ENCODE measurements around the gene NNMT. TPM values are rescaled to one million over a fixed set of nuclear protein-coding genes. Genes with fewer than 3 reads are reported as not detected.

NNMT gene
- total RNA-seq, 1 experiment from 2014 or later, result 129 TPM

- no peak for DNase-seq (ENCODE audit: low read depth)
Measured at GRCh38 chr11:114284914-114285313, 11.3 kb upstream of the NNMT start.

GRCh38 chr11:114285599-114285998 lies 10.6 kb upstream of the NNMT start:
- DNase-seq (ENCODE audit: low read depth), result peak; percentile 69

- no peak for DNase-seq (ENCODE audit: low read depth)
Measured at GRCh38 chr11:114286229-114286628, 10.0 kb upstream of the NNMT start.

GRCh38 chr11:114287154-114287553 lies 9.0 kb upstream of the NNMT start:
- no peak for DNase-seq (ENCODE audit: low read depth)

- DNase-seq (ENCODE audit: low read depth), result no peak
Measured at GRCh38 chr11:114288136-114288535, 8.1 kb upstream of the NNMT start.

- DNase-seq (ENCODE audit: low read depth), result no peak
Measured at GRCh38 chr11:114289779-114290178, 6.4 kb upstream of the NNMT start.

GRCh38 chr11:114290503-114291235 lies 5.5 kb upstream of the NNMT start:
- no peak for DNase-seq (ENCODE audit: low read depth)

- DNase-seq (ENCODE audit: low read depth), result peak; percentile 83
Measured at GRCh38 chr11:114291381-114291780, 4.8 kb upstream of the NNMT start.

- peak; percentile 80 for DNase-seq (ENCODE audit: low read depth)
Measured at GRCh38 chr11:114291842-114292680, 4.1 kb upstream of the NNMT start.

GRCh38 chr11:114293201-114293711 lies 2.9 kb upstream of the NNMT start:
- peak; percentile 73 for DNase-seq (ENCODE audit: low read depth)

- DNase-seq (ENCODE audit: low read depth), result peak; percentile 61
Measured at GRCh38 chr11:114296605-114297372, 590 bp downstream of the NNMT start.

GRCh38 chr11:114297806-114298709 lies 1.9 kb downstream of the NNMT start:
- no peak for DNase-seq (ENCODE audit: low read depth)

- DNase-seq (ENCODE audit: low read depth), result no peak
Measured at GRCh38 chr11:114298710-114299109, 2.5 kb downstream of the NNMT start.

GRCh38 chr11:114301088-114301487 lies 4.9 kb downstream of the NNMT start:
- no peak for DNase-seq (ENCODE audit: low read depth)

GRCh38 chr11:114301927-114302326 lies 5.7 kb downstream of the NNMT start:
- no peak for DNase-seq (ENCODE audit: low read depth)

GRCh38 chr11:114302663-114303062 lies 6.5 kb downstream of the NNMT start:
- DNase-seq (ENCODE audit: low read depth), result no peak

GRCh38 chr11:114304065-114304464 lies 7.9 kb downstream of the NNMT start:
- no peak for DNase-seq (ENCODE audit: low read depth)

- no peak for DNase-seq (ENCODE audit: low read depth)
Measured at GRCh38 chr11:114304969-114305368, 8.8 kb downstream of the NNMT start.

- DNase-seq (ENCODE audit: low read depth), result peak; percentile 92
Measured at GRCh38 chr11:114307524-114308203, 11.5 kb downstream of the NNMT start.

GRCh38 chr11:114308689-114309089 lies 12.5 kb downstream of the NNMT start:
- DNase-seq (ENCODE audit: low read depth), result peak; percentile 35
